GM12865 (cell line): ENCODE results near the gene SLC34A2.

Experiments
- DNase-seq: peaks from one replicate; pipeline ENCODE4 v3.0.0; 2010; ENCODE audit warnings: low read depth
- H3K4me3 ChIP-seq: 2 replicates; pipeline ENCODE4 v1.5.1; 2011; ENCODE audit warnings: mild to moderate bottlenecking, low read depth, low read length, control low read depth
- TF ChIP-seq, protein P1 (sequence below): IDR thresholded peaks from 2 replicates; pipeline ENCODE4 v1.5.1; 2011; ENCODE audit warnings: low read length, control low read depth, low read depth, inconsistent platforms; ENCODE audit not compliant: insufficient read depth; ENCODE audit errors: missing control alignments

SLC34A2 gene

DNA sequence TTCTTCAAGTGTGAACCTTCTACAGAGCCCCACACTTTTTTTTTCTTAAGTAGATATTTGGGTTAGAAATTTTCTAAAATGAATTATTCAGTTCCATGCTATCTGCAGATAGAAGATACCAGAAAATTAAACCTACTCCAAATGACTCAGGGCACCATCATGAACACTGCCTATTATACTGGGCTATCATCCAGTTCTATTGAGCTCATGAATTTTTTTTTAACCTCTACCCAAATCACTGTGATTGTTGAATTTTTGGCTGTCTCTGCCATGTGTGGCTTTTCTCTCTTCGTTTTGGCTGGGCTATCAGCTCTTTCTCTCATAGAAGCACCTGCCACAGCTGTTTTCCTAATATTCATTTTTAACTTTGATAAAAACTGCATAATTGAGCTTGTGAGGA lies 31.0 kb upstream of the SLC34A2 start:
- DNase-seq = no peak
- TF ChIP-seq, protein P1, sequence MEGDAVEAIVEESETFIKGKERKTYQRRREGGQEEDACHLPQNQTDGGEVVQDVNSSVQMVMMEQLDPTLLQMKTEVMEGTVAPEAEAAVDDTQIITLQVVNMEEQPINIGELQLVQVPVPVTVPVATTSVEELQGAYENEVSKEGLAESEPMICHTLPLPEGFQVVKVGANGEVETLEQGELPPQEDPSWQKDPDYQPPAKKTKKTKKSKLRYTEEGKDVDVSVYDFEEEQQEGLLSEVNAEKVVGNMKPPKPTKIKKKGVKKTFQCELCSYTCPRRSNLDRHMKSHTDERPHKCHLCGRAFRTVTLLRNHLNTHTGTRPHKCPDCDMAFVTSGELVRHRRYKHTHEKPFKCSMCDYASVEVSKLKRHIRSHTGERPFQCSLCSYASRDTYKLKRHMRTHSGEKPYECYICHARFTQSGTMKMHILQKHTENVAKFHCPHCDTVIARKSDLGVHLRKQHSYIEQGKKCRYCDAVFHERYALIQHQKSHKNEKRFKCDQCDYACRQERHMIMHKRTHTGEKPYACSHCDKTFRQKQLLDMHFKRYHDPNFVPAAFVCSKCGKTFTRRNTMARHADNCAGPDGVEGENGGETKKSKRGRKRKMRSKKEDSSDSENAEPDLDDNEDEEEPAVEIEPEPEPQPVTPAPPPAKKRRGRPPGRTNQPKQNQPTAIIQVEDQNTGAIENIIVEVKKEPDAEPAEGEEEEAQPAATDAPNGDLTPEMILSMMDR = no peak
- no peak overlapping the region for H3K4me3 ChIP-seq

DNA sequence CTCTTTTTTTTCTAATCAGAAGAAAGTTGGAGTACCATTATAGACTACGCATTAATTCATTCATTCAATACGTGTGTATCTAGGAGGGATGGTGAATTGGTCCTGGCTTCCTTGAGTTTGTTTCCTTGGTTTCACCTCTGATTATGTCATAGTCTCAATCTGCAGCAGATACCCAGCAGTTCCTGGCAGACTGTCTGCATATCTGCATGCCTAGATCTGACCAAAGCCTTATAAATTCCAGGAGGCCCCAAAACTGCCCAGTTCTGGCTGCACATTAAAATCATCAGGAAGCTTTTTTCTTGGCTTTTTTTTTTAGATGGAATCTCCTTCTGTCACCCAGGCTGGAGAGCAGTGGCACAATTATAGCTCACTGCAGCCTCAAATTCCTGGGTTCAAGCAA lies 27.2 kb upstream of the SLC34A2 start:
- H3K4me3 ChIP-seq = no peak overlapping the region
- no peak for DNase-seq
- TF ChIP-seq, protein P1 = no peak

DNA sequence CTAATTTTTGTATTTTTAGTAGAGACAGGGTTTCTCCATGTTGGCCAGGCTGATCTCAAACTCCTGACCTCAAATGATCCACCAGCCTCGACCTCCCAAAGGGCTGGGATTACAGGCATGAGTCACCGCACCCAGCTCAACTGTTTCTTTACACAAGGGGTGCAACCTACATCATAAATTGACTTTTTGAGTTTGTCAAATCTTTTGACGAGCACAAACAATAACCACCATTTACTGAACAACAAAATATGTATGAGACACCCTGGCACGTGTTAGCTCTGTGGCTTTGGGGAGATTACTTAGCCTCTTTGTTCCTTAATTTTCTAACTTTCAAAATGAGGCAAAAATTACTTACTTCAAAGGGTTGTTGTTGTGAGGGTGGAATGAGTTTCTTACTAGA lies 23.5 kb upstream of the SLC34A2 start:
- no peak overlapping the region for H3K4me3 ChIP-seq
- TF ChIP-seq, protein P1 = no peak
- DNase-seq = no peak

DNA sequence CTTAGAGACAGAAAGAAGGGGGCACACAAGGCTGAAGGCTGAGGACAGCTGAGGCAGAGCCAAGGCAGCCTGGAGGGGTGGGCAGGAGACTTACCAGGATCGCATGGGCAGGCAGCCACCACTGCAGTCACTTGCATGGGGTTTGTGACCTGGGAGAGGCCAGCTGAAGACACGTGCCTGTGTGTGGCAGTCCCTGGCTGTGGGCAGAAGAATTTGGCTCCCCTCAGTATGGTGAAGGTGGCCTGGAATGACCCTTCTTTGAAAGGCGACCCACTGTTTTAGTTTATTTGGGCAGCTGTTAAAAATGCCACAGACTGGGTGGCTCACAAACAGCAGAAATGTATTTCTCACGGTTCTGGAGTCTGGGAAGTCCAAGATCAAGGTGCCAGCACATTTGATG lies 22.1 kb upstream of the SLC34A2 start:
- H3K4me3 ChIP-seq = no peak overlapping the region
- TF ChIP-seq, protein P1 = no peak
- DNase-seq = no peak

DNA sequence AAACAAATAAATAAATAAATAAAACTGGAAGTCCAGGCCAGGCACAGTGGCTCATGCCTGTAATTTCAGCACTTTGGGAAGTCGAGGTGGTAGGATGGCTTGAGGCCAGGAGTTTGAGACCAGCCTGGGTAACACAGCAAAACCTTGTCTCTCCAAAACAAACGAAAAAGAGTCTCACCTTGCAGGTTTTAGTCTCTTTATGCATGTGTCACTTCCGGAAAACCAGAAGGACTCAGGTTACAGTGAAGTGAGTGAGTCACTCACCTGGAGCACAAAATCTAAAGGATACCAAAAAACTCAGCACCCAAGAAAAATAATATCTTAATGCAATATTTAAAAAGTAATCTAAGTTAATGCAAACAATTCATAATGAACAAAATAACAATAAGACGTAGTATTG lies 20.1 kb upstream of the SLC34A2 start:
- no peak for DNase-seq
- no peak overlapping the region for H3K4me3 ChIP-seq
- TF ChIP-seq, protein P1 = no peak

DNA sequence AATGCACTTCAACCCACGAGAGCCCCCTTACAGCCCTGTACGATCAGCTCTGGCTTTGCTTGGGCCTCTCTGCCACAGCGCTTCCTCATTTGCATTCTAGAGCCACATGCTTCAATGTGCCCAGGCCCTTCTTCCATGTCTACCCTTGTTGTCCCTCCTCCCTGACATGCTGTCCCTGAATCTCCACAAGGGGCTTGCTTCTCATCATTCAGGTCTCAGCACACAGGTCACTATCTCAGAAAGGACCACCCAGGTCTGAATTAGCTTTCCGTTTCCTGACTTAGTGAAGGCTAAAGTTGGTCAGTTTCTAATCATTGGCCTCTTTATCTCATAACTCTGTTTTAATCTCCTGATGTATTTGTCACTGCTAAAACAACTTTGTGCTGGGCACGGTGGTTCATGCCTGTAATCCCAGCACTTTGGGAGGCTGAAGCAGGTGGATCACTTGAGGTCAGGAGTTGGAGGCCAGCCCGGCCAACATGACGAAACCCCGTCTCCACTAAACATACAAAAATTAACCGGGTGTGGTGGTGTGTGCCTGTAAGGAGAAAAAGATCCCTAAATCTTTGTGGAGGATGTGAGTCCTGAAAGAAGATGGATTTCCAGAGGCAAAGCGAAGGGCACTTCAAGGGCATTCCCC lies 17.9 kb upstream of the SLC34A2 start:
- no peak overlapping the region for H3K4me3 ChIP-seq
- DNase-seq = no peak
- TF ChIP-seq, protein P1 = no peak

DNA sequence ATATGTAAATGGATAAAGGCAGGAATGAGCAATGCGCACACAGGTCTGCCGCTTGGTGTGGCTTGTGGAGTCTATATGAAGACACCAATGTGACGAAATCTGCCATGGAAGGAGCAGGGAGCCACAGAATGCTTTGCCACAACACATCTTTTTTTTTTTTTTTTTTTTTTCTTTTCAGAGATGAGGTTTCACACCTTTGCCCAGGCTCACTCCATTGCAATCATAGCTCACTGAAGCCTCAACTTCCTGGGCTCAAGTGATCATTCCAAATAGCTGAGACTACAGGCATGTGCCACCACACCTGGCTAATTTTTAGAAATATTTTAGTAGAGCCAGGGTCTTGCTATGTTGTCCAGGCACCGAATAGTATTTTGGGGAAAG lies 17.4 kb upstream of the SLC34A2 start:
- TF ChIP-seq, protein P1 = no peak
- no peak overlapping the region for H3K4me3 ChIP-seq
- DNase-seq = no peak
